Hepatocyte (in vitro differentiated cells): Measurements from ENCODE around the gene OR2F2. TPM values are rescaled to one million over a fixed set of nuclear protein-coding genes. Genes with fewer than 3 reads are reported as not detected.

ENCODE experiments used
- DNase-seq: peaks from one replicate; pipeline ENCODE4 v3.0.0-alpha.2; 2016; ENCODE audit warnings: low spot score
- H2AFZ ChIP-seq: fragments of 200-600 bp; sonication (generic); 2 replicates; pipeline ENCODE4 v1.6.0; 2016; ENCODE audit warnings: antibody characterized with exemption, mild to moderate bottlenecking
- H3K27ac ChIP-seq: fragments of 200-600 bp; sonication (generic); 2 replicates; pipeline ENCODE4 v1.5.1; 2016; ENCODE audit warnings: mild to moderate bottlenecking
- H3K27me3 ChIP-seq: fragments of 200-600 bp; sonication (generic); 2 replicates; pipeline ENCODE4 v1.6.1; 2016
- H3K36me3 ChIP-seq: fragments of 200-600 bp; sonication (generic); replicated peaks from 2 replicates; pipeline ENCODE4 v1.5.1; 2016; ENCODE audit warnings: low read depth; ENCODE audit not compliant: insufficient read depth
- H3K4me1 ChIP-seq: fragments of 200-600 bp; sonication (generic); 2 replicates; pipeline ENCODE4 v1.5.1; 2016; ENCODE audit warnings: mild to moderate bottlenecking, moderate library complexity; ENCODE audit not compliant: insufficient read depth
- H3K4me2 ChIP-seq: fragments of 200-600 bp; sonication (generic); 2 replicates; pipeline ENCODE4 v1.6.0; 2016
- H3K4me3 ChIP-seq: fragments of 200-600 bp; sonication (generic); 2 replicates; pipeline ENCODE4 v1.5.1; 2016; ENCODE audit warnings: mild to moderate bottlenecking
- H3K79me2 ChIP-seq: fragments of 200-600 bp; sonication (generic); 2 replicates; pipeline ENCODE4 v1.6.0; 2017; ENCODE audit warnings: mild to moderate bottlenecking
- H3K9me2 ChIP-seq: fragments of 200-600 bp; sonication (generic); replicated peaks from 2 replicates; pipeline ENCODE4 v1.6.0; 2017; ENCODE audit warnings: mild to moderate bottlenecking; ENCODE audit not compliant: insufficient read depth
- H3K9me3 ChIP-seq: fragments of 200-600 bp; sonication (generic); 2 replicates; pipeline ENCODE4 v1.5.1; 2016; ENCODE audit warnings: low read depth, mild to moderate bottlenecking
- H4K20me1 ChIP-seq: fragments of 200-600 bp; sonication (generic); 2 replicates; pipeline ENCODE4 v1.6.0; 2016; ENCODE audit warnings: mild to moderate bottlenecking; ENCODE audit not compliant: insufficient read depth, poor library complexity, severe bottlenecking
- CTCF ChIP-seq: fragments of 200-600 bp; sonication (generic); IDR thresholded peaks from 2 replicates; pipeline ENCODE4 v1.5.1; 2016; ENCODE audit warnings: antibody characterized with exemption, mild to moderate bottlenecking; ENCODE audit not compliant: poor library complexity
- EZH2 ChIP-seq: fragments of 200-600 bp; sonication (generic); IDR thresholded peaks from 2 replicates; pipeline ENCODE4 v1.6.1; 2016; ENCODE audit warnings: antibody characterized with exemption, mild to moderate bottlenecking, borderline replicate concordance
- EZH2phosphoT487 ChIP-seq: fragments of 200-600 bp; sonication (generic); IDR thresholded peaks from one replicate; pipeline ENCODE4 v1.6.1; 2018; ENCODE audit warnings: antibody characterized with exemption, mild to moderate bottlenecking, low read depth, moderate library complexity; ENCODE audit not compliant: unreplicated experiment, severe bottlenecking
- WGBS: methylation state at CpG from one replicate; pipeline ENCODE4 v1.1.6; 2016; ENCODE audit warnings: low lambda C conversion rate; ENCODE audit errors: missing lambda C conversion rate; 5-methylcytosine and 5-hydroxymethylcytosine counted together
- polyA plus RNA-seq: library from polyadenylated mRNA; unstranded; fragments of >200 nt; fragmentation: Nextera tagmentation; extraction: Ambion mirVana; gene quantifications from 2 replicates; pipeline ENCODE4 v1.2.1, GENCODE V29; 2016
- total RNA-seq: library from RNA; depleted of rRNA; stranded (reverse); fragments of >200 nt; gene quantifications from 2 replicates; pipeline ENCODE4 v1.2.3, GENCODE V29; 2014

Gene OR2F2
- total and polyA plus RNA-seq, 2 experiments from 2014 or later, result not detected

GRCh38 chr7:143896667-143897066, 38.4 kb upstream of the OR2F2 start:
- Histone ChIP-seq H4K20me1 (peaks cover 20% of the 10 kb centered on the region), H3K9me2 (no peaks in the 10 kb centered on the region), H3K4me3 (no peak overlapping the region), H3K79me2 (peaks cover 94% of the 10 kb centered on the region), H3K27ac (no peak overlapping the region), H3K9me3 (no peaks in the 10 kb centered on the region), H2AFZ (no peak overlapping the region), H3K27me3 (no peaks in the 10 kb centered on the region), H3K36me3 (no peaks in the 10 kb centered on the region), H3K4me2 (no peak overlapping the region), H3K4me1 (peaks cover 12% of the 10 kb centered on the region)
- no peak for DNase-seq
- TF ChIP-seq CTCF (no peak), EZH2 (no peak), EZH2phosphoT487 (no peak)

GRCh38 chr7:143898810-143899209, 36.2 kb upstream of the OR2F2 start:
- H3K4me2 ChIP-seq, result peak overlapping the region; percentile 75

GRCh38 chr7:143900230-143900766, 34.7 kb upstream of the OR2F2 start:
- TF ChIP-seq EZH2, result no peak
- Histone ChIP-seq H3K4me3 (peak overlapping the region; percentile 64), H2AFZ (no peak overlapping the region), H3K9me3 (no peaks in the 10 kb centered on the region), H3K9me2 (no peaks in the 10 kb centered on the region), H3K4me2 (peak overlapping the region; percentile 75), H4K20me1 (peaks cover 15% of the 10 kb centered on the region), H3K27me3 (no peaks in the 10 kb centered on the region), H3K4me1 (peaks cover 24% of the 10 kb centered on the region), H3K36me3 (no peaks in the 10 kb centered on the region), H3K79me2 (peaks cover 58% of the 10 kb centered on the region), H3K27ac (peak overlapping the region; percentile 97)
- WGBS, result 50% methylated on average over 5 of the region's 5 CpGs
- DNase-seq, result peak; percentile 62

More at GRCh38 chr7:143898810-143899209, 36.2 kb upstream of the OR2F2 start:
- DNase-seq, result no peak
- Histone ChIP-seq H4K20me1 (peaks cover 20% of the 10 kb centered on the region), H3K9me2 (no peaks in the 10 kb centered on the region), H2AFZ (no peak overlapping the region), H3K9me3 (no peaks in the 10 kb centered on the region), H3K4me3 (no peak overlapping the region), H3K27me3 (no peaks in the 10 kb centered on the region), H3K27ac (peak overlapping the region; percentile 97), H3K79me2 (peaks cover 73% of the 10 kb centered on the region), H3K36me3 (no peaks in the 10 kb centered on the region), H3K4me1 (peaks cover 12% of the 10 kb centered on the region)
- WGBS, result 100% methylated on average over 1 of the region's 1 CpG
- TF ChIP-seq CTCF, result no peak
- TF ChIP-seq EZH2phosphoT487, result no peak
- no peak for TF ChIP-seq EZH2

GRCh38 chr7:143901332-143901667, 33.7 kb upstream of the OR2F2 start:
- no peak for TF ChIP-seq EZH2
- no peak for TF ChIP-seq CTCF
- TF ChIP-seq EZH2phosphoT487, result no peak
- DNase-seq, result peak; percentile 64
- H3K36me3 ChIP-seq, result no peaks in the 10 kb centered on the region
- peak overlapping the region; percentile 97 for H3K27ac ChIP-seq
- peak overlapping the region; percentile 64 for H3K4me3 ChIP-seq
- H3K9me2 ChIP-seq, result no peaks in the 10 kb centered on the region
- H4K20me1 ChIP-seq, result peaks cover 15% of the 10 kb centered on the region
- 1% methylated on average over 12 of the region's 14 CpGs for WGBS
- peaks cover 30% of the 10 kb centered on the region for H3K4me1 ChIP-seq
- H3K9me3 ChIP-seq, result no peaks in the 10 kb centered on the region
- H2AFZ ChIP-seq, result peak overlapping the region; percentile 55
- peaks cover 48% of the 10 kb centered on the region for H3K79me2 ChIP-seq
- H3K4me2 ChIP-seq, result peak overlapping the region; percentile 75
- no peaks in the 10 kb centered on the region for H3K27me3 ChIP-seq
